SK-N-MC (cell line): ENCODE data around the gene MARCHF6.

ENCODE experiments used
- DNase-seq: peaks from one replicate; pipeline ENCODE4 v3.0.0-alpha.2; 2011; ENCODE audit warnings: low read depth, low spot score
- H3K27ac ChIP-seq: fragments of 200-600 bp; sonication (generic); 2 replicates; pipeline ENCODE4 v1.5.1; 2016; ENCODE audit warnings: mixed run types
- H3K36me3 ChIP-seq: fragments of 200-600 bp; sonication (generic); 2 replicates; pipeline ENCODE4 v1.6.1; 2017; ENCODE audit warnings: antibody characterized with exemption, low read length, mixed read lengths; ENCODE audit not compliant: insufficient read depth
- H3K4me3 ChIP-seq: fragments of 200-600 bp; sonication (generic); 2 replicates; pipeline ENCODE4 v1.5.1; 2016
- H3K9ac ChIP-seq: fragments of 200-600 bp; sonication (generic); 2 replicates; pipeline ENCODE4 v1.8.0; 2017; ENCODE audit warnings: mixed run types, mixed read lengths; ENCODE audit not compliant: insufficient read length
- H3K9me3 ChIP-seq: fragments of 200-600 bp; sonication (generic); 2 replicates; pipeline ENCODE4 v1.6.1; 2017; ENCODE audit warnings: low read depth, mild to moderate bottlenecking, antibody characterized with exemption, low read length, moderate library complexity, mixed read lengths
- EZH2 ChIP-seq: fragments of 200-600 bp; sonication (generic); IDR thresholded peaks from one replicate; pipeline ENCODE4 v1.6.1; 2017; ENCODE audit warnings: antibody characterized with exemption
- FOXP2 ChIP-seq: optimal IDR thresholded peaks from 2 replicates; pipeline ENCODE3; 2011; ENCODE audit warnings: mild to moderate bottlenecking, moderate library complexity; ENCODE audit not compliant: insufficient read depth; ENCODE audit errors: extremely low read length, control extremely low read depth
- POLR2AphosphoS5 ChIP-seq: IDR thresholded peaks from 2 replicates; pipeline ENCODE4 v1.6.1; 2012; ENCODE audit warnings: mild to moderate bottlenecking, low read depth, low read length, borderline replicate concordance

MARCHF6 gene

GRCh38 chr5:10323588-10324488 is 29.7 kb upstream of the MARCHF6 start:
- TF ChIP-seq EZH2 (no peak), FOXP2 (no peak), POLR2AphosphoS5 (no peak)
- no peak for DNase-seq
- Histone ChIP-seq H3K4me3 (no peak overlapping the region), H3K36me3 (no peaks in the 10 kb centered on the region), H3K9me3 (no peaks in the 10 kb centered on the region), H3K27ac (peak overlapping the region; percentile 76), H3K9ac (peak overlapping the region; percentile 43)

DNA sequence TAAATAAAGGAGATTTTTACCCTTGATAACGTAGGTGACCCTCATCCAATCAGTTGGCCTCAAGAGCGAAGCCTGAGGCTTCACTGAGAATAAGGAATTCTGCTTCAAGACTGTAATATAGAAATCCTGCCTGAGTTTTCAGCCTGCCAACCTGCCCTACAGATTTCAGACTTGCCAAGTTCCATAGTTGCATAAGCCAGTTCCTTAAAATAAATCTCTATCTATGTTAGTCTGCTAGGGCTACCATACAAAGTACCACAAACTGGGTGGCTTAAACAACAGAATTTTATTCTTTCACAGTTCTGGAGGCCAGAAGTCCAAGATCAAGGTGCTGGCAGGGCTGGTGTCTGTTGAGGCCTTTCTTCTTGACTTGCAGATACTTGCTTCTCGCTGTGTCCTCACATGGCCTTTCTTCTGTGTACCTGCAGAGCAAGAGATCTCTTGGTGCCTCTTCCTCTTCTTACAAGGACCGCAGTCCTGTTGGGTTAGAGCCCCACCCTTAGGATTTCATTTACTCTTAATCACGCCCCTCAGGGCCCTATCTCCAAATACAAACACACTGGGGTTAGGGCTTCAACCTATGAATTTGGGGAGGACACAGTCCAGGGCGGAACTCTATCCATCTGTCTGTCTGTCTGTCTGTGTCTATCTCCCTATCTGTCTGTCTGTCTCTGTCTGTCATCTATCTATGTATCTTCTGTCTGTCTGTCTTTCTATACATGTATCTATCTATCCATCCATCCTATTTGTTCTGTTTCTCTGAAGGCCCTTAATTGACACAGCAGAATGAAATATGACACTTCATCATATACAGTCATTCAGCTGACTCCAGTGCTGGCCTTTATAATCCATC is 28.8 kb upstream of the MARCHF6 start:
- no peaks in the 10 kb centered on the region for H3K36me3 ChIP-seq
- no peak overlapping the region for H3K9ac ChIP-seq
- peak overlapping the region; percentile 76; the same call in 1 of the 2 replicates for H3K27ac ChIP-seq
- H3K9me3 ChIP-seq = no peaks in the 10 kb centered on the region
- TF ChIP-seq FOXP2 (no peak), EZH2 (no peak), POLR2AphosphoS5 (no peak)
- no peak for DNase-seq
- no peak overlapping the region for H3K4me3 ChIP-seq

DNA sequence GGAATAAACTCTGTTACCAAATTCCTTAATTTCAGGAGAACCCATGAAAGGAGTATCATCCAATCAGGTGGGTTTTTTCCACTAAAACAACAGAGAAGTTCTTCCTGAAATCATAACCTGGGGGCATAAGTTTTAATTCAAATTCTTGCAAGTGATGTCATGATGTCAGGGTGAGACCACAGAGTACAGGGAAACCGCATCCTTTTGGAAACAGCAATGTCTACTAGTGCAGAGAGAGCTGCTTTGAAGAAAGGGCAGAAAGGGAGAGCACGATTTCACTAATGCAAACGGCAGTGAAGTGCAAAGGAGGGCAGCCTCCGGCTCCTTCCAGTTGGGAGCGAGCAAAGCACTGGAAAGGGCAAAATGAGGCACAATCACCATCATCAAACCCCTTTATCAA is 25.2 kb upstream of the MARCHF6 start:
- Histone ChIP-seq H3K36me3 (no peaks in the 10 kb centered on the region), H3K4me3 (no peak overlapping the region), H3K9ac (no peak overlapping the region), H3K9me3 (no peaks in the 10 kb centered on the region), H3K27ac (no peak overlapping the region)
- no peak for DNase-seq
- no peak for TF ChIP-seq EZH2
- no peak for TF ChIP-seq POLR2AphosphoS5
- no peak for TF ChIP-seq FOXP2

- TF ChIP-seq FOXP2 (no peak), EZH2 (no peak), POLR2AphosphoS5 (no peak)
- no peak for DNase-seq
- H3K36me3 ChIP-seq = no peaks in the 10 kb centered on the region
- H3K27ac ChIP-seq = peak overlapping the region; percentile 61; the same call in 1 of the 2 replicates
- no peak overlapping the region for H3K9ac ChIP-seq
- peak overlapping the region; percentile 30; the same call in 1 of the 2 replicates for H3K4me3 ChIP-seq
- H3K9me3 ChIP-seq = no peaks in the 10 kb centered on the region
These were observed 24.1 kb upstream of the MARCHF6 start for GRCh38 chr5:10329446-10329819.

GRCh38 chr5:10329820-10330481 is 23.5 kb upstream of the MARCHF6 start:
- Histone ChIP-seq H3K9me3 (no peaks in the 10 kb centered on the region), H3K27ac (peak overlapping the region; percentile 61), H3K9ac (no peak overlapping the region), H3K36me3 (no peaks in the 10 kb centered on the region), H3K4me3 (peak overlapping the region; percentile 30; the same call in 1 of the 2 replicates)
- TF ChIP-seq FOXP2 (no peak), EZH2 (no peak), POLR2AphosphoS5 (peak; percentile 40; the same call in 1 of the 2 replicates)
- no peak for DNase-seq

DNA sequence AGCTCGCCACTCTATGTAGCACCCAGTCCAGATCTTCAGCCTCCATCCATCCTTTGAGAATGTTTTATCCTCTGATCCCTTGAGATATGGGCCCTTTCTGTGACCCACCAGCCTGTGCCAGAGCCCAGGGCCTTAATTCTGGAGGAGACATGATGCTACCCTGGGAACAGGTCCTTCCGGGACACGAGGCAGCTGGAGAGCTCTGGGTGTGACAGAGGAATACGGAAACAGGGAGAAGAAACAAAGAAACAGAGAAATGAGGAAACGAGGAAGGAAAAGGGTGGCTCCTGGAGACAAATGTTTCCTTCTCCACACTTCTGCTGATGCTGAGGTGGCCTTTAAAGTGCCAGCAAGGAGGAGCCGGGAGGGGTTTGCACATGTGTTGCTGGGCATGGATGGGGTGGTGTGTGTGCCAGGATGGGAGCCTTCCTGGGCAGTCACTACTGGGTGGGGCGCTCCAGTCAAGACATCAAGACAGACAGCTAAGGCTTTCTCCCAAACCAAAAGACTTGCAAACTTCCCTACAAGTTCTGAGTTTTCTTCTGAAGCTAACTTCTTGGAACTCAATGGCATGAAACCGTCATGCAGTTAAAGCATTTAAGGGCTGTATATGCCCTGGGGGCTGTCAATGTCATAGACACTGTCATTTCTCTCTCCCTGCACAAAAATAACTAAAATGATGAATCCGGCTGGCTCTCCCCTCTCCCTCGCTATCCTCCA is 22.8 kb upstream of the MARCHF6 start:
- no peak for DNase-seq
- Histone ChIP-seq H3K9ac (no peak overlapping the region), H3K36me3 (no peaks in the 10 kb centered on the region), H3K4me3 (0 out of 2 replicates have a peak overlapping the region, but pooled peaks have one; percentile 30), H3K27ac (no peak overlapping the region), H3K9me3 (no peaks in the 10 kb centered on the region)
- TF ChIP-seq EZH2 (no peak), POLR2AphosphoS5 (no peak), FOXP2 (no peak)

GRCh38 chr5:10331341-10331796 is 22.1 kb upstream of the MARCHF6 start:
- DNase-seq = no peak
- H3K36me3 ChIP-seq = no peaks in the 10 kb centered on the region
- peak overlapping the region; percentile 37; the same call in 1 of the 2 replicates for H3K27ac ChIP-seq
- H3K9ac ChIP-seq = no peak overlapping the region
- H3K9me3 ChIP-seq = no peaks in the 10 kb centered on the region
- no peak overlapping the region; the same call in 1 of the 2 replicates for H3K4me3 ChIP-seq
- TF ChIP-seq EZH2 = no peak
- no peak for TF ChIP-seq FOXP2

DNA sequence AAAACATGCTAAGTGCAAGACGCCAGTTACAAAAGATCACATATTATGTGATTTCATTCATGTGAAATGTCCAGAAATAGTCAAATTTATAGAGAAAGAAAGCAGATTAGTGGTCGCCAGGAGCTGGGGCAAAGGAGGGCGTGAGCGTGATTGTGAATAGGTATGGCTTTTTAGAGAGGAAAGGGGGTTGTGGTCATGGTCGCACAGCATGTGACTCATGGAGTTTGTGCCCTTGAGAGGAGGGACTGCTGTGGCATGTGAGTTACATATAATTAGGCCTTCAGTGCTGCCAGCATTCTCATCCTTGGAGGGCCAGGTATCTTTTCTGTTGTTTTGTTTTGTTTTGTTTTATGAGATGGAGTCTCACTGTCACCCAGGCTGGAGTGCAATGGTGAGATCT is 21.2 kb upstream of the MARCHF6 start:
- DNase-seq = no peak
- Histone ChIP-seq H3K9ac (no peak overlapping the region), H3K4me3 (no peak overlapping the region), H3K36me3 (no peaks in the 10 kb centered on the region), H3K27ac (no peak overlapping the region), H3K9me3 (no peaks in the 10 kb centered on the region)
- TF ChIP-seq FOXP2 (no peak), EZH2 (no peak), POLR2AphosphoS5 (no peak)
